ENCODE measurements around the gene WDR73. TPM values are rescaled to one million over a fixed set of nuclear protein-coding genes. Genes with fewer than 3 reads are reported as not detected.

WDR73 gene
- polyA plus RNA-seq, 3 donors: 12.1 to 19.9 (median 14.3) TPM

DNA sequence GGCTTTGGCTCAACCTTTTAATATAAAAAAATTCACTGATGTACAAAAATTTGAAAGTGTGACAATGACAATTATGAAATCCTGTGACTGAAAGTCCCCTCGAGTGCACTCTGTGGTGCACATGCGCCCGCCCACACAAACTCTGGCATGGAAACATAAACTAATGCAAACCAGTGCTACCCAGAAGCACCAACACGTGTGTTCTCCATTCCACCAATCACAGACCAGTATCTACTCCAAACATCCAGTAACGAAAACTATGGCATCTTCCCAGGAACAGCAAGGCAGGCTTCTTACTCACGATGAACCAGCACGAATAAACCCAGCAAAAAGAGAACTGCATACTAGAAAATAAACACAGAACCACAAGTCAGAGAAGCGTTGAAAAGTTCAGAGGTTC, 15.6 kb upstream of the WDR73 start:
- WGBS (ENCODE audit: insufficient coverage): 92% methylated on average over 3 of the region's 8 CpGs
- peaks cover 71 to 91% of the 10 kb centered on the region in 2 donors for H3K36me3 ChIP-seq (replicated peaks in 1 of 2; ENCODE audit: control insufficient read depth in 1 of 2, insufficient read depth in 2 of 2, low read length in 2 of 2)

DNA sequence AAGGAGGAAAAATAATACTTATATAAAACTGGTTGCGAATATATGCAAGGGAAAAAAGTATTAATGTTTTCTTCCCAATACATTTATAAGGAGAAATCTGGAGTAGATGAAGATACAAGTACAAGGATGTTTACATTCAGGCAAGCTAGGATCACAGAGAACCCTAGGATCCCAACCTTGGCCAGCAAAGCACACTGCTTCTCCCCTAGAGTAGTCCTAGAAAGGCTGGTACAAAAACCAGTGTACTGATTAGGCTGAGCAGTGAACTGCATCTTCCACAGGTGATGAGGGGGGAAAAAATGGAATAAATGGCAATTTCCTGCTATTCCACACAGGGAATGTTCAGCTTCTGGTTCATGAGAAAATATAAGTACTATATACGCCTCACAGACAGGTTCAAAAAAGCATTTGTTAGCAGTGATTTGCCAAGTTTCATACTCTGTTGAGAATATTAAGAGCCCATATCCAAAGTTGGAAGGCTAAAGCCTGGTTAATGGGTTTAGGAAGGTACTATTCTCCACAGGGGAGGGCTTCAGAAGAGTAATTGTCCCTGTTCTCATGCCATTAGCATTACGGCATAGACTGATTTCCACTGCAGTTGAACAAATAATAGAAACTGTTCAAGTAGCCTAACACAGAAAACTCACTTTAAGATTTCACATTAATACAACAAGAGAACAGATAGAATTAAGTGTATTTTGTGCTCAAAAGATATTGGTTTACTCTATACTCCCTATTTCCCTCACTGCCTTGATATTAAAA, 14.3 kb upstream of the WDR73 start:
- intact Hi-C loops (cut with micrococcal nuclease): no loop called here
- no peaks in the 10 kb centered on the region for H3K27me3 Mint-ChIP-seq (ENCODE audit: low read depth in 3 of 3)

More for the DNA sequence above, 15.6 kb upstream of the WDR73 start:
- no peak overlapping the region for H3K4me3 Mint-ChIP-seq
- no peaks in the 10 kb centered on the region for H3K9me3 Mint-ChIP-seq
- peak overlapping the region in 1 of 7 donors; percentile 3 for H3K27ac Mint-ChIP-seq
- Histone ChIP-seq H2AFZ (ENCODE audit: insufficient read depth, low read depth, low read length, poor library complexity, severe bottlenecking) (no peak overlapping the region), H3K27ac (ENCODE audit: low read depth in 1 of 2, low read length in 2 of 2) (no peak overlapping the region), H3K79me2 (ENCODE audit: insufficient read depth, low read length) (peaks cover 6% of the 10 kb centered on the region), H3K4me1 (ENCODE audit: control insufficient read depth in 1 of 2, insufficient read depth in 2 of 2, low read length in 2 of 2) (no peaks in the 10 kb centered on the region), H4K20me1 (ENCODE audit: insufficient read depth, low read length) (peaks cover 13% of the 10 kb centered on the region), H3K27me3 (ENCODE audit: control insufficient read depth in 2 of 2, insufficient read depth in 2 of 2, low read length in 2 of 2) (no peaks in the 10 kb centered on the region), H3K4me2 (replicated peaks; ENCODE audit: extremely low read depth, low read length, poor library complexity, severe bottlenecking) (no peak overlapping the region), H3K4me3 (replicated peaks in 1 of 3; ENCODE audit: low read depth in 2 of 3, low read length in 3 of 3) (no peak overlapping the region), H3K9ac (ENCODE audit: insufficient read depth, low read length, poor library complexity, severe bottlenecking) (no peak overlapping the region), H3K9me3 (replicated peaks in 1 of 2; ENCODE audit: control insufficient read depth in 1 of 2, insufficient read depth in 1 of 2, low read length in 2 of 2) (no peaks in the 10 kb centered on the region)
- intact Hi-C loops (cut with micrococcal nuclease): no loop called here
- no peak for DNase-seq
- TF ChIP-seq, protein P1, sequence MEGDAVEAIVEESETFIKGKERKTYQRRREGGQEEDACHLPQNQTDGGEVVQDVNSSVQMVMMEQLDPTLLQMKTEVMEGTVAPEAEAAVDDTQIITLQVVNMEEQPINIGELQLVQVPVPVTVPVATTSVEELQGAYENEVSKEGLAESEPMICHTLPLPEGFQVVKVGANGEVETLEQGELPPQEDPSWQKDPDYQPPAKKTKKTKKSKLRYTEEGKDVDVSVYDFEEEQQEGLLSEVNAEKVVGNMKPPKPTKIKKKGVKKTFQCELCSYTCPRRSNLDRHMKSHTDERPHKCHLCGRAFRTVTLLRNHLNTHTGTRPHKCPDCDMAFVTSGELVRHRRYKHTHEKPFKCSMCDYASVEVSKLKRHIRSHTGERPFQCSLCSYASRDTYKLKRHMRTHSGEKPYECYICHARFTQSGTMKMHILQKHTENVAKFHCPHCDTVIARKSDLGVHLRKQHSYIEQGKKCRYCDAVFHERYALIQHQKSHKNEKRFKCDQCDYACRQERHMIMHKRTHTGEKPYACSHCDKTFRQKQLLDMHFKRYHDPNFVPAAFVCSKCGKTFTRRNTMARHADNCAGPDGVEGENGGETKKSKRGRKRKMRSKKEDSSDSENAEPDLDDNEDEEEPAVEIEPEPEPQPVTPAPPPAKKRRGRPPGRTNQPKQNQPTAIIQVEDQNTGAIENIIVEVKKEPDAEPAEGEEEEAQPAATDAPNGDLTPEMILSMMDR (IDR thresholded peaks at IDR 0.05): no peak
- no peaks in the 10 kb centered on the region for H3K4me1 Mint-ChIP-seq
- no peaks in the 10 kb centered on the region for H3K27me3 Mint-ChIP-seq (ENCODE audit: low read depth in 3 of 3)
- peaks cover 70 to 96% of the 10 kb centered on the region in 2 donors for H3K36me3 Mint-ChIP-seq

More for the DNA sequence above, 14.3 kb upstream of the WDR73 start:
- Histone ChIP-seq H3K79me2 (ENCODE audit: insufficient read depth, low read length) (no peaks in the 10 kb centered on the region), H2AFZ (ENCODE audit: insufficient read depth, low read depth, low read length, poor library complexity, severe bottlenecking) (no peak overlapping the region), H3K27ac (ENCODE audit: low read depth in 1 of 2, low read length in 2 of 2) (peak overlapping the region in 1 of 2 donors; percentile 9), H3K36me3 (replicated peaks in 1 of 2; ENCODE audit: control insufficient read depth in 1 of 2, insufficient read depth in 2 of 2, low read length in 2 of 2) (peaks cover 60 to 90% of the 10 kb centered on the region in 2 donors), H3K4me2 (replicated peaks; ENCODE audit: extremely low read depth, low read length, poor library complexity, severe bottlenecking) (no peak overlapping the region), H3K9ac (ENCODE audit: insufficient read depth, low read length, poor library complexity, severe bottlenecking) (no peak overlapping the region), H3K27me3 (ENCODE audit: control insufficient read depth in 2 of 2, insufficient read depth in 2 of 2, low read length in 2 of 2) (no peaks in the 10 kb centered on the region), H4K20me1 (ENCODE audit: insufficient read depth, low read length) (peaks cover 9% of the 10 kb centered on the region), H3K9me3 (replicated peaks in 1 of 2; ENCODE audit: control insufficient read depth in 1 of 2, insufficient read depth in 1 of 2, low read length in 2 of 2) (no peaks in the 10 kb centered on the region), H3K4me3 (replicated peaks in 1 of 3; ENCODE audit: low read depth in 2 of 3, low read length in 3 of 3) (no peak overlapping the region), H3K4me1 (ENCODE audit: control insufficient read depth in 1 of 2, insufficient read depth in 2 of 2, low read length in 2 of 2) (no peaks in the 10 kb centered on the region)
- TF ChIP-seq, protein P1 (IDR thresholded peaks at IDR 0.05): no peak
- Mint-ChIP-seq H3K27ac (peak overlapping the region in 1 of 7 donors; percentile 33), H3K4me1 (no peaks in the 10 kb centered on the region), H3K4me3 (no peak overlapping the region), H3K9me3 (no peaks in the 10 kb centered on the region), H3K36me3 (peaks cover 70 to 95% of the 10 kb centered on the region in 2 donors)
- no peak for DNase-seq
- no CpG with 5 or more reads among the region's 3 CpGs for WGBS (ENCODE audit: insufficient coverage)

Measured in CD14-positive monocyte (primary cell).